HG02973 (cell line): ENCODE data around the gene SLC6A7.

Experiments
- ATAC-seq: cut with Tn5 transposase; IDR thresholded peaks from one replicate; pipeline ENCODE4 v1.9.1; 2021; ENCODE audit warnings: moderate library complexity; ENCODE audit not compliant: unreplicated experiment

The SLC6A7 gene

DNA sequence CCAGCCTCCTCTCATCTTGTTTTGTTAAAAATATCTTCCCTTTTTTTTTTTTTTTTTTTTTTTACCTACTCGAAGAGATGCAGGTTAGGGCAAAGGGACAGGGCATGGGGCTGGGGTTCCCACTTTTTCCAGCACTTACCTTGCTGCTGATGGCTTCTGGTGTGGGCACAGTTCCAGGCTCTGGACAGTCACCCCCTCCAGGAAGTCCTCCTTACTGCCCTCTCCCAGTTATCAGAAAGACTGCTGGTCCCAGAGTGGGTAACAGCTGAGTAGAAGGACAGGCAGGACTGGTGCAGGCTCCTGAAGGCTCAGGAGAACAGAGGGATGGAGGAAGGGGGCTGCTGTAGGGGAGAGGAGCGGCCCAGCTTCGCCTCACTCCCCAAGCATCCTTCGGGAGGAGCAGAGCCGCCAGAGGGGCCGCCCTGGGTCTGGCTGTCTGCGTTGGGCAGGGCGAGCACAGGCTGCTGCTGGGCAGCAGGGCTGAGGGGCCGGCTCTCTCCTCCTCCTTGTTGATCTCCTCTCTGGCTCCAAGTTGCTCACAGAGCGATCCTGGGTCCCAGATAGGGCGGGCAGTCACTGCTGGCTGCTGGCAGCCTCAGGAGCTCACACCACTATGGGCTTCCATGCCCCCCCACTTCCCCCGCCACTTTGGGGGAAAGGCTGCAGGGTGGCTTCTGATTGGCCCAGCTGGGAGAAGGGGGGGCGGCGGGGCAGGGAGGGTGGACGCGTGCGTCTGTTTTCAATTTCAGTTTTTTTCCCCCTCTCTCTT lies 34.4 kb upstream of the SLC6A7 start, which contains the start of gene PDGFRB:
Gene PDGFRB (minus strand): TSS at position 588 of the 769 bp plus-strand sequence. CDS start 18,798 bp downstream, outside the sequence.
- no peak for ATAC-seq

DNA sequence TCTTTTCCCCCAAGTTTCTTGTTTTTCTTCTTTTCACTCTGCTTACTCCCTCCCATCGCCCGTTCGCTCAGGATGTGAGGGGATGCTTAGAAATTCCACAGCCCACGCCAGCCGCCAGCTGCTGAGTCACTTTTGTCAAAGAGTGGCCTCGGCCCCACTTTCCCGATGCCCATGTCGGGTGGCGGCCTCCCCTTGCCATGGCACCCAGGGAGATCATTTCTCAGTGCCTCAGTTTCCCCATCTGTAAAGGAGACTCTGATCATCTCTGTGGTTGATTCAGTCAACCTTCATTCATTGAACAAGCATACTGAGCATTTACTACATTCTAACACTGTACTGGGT lies 33.9 kb upstream of the SLC6A7 start:
- ATAC-seq: no peak

DNA sequence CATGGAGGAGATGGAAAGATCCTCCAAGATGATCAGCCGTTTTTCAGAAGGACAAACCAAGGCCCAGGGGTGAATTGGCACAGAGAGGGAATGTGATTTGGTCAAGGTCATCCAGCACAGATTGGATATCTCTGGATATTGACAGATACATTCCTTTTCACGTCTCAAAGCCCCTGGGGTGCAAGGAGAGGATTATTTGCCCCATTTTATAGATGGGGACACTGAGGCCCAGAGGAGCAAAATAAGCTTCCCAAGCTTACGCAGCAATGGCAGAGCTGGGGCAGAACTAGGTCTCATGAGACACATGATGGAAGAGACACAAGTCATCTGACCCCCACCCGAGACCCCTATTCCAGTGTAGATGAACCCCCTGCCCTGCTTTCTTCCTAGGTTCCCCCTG lies 33.3 kb upstream of the SLC6A7 start:
- no peak for ATAC-seq

DNA sequence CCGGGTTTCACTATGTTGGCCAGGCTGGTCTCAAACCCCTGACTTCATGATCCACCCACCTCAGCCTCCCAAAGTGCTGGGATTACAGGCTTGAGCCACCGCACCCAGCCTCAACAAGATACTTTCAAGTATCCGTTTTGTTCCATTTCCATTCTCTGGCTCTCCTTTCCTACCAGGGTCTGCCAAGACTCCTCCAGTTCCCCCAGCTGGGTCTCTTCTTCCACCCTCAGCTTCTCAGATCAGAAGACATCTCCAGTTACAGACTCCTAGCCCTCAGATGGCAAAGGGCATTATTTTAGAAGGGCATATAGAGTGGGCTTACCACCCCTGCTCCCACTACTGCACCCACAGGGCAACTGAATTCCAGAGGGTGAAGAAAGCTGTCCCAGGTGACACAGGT lies 32.7 kb upstream of the SLC6A7 start:
- ATAC-seq: no peak

DNA sequence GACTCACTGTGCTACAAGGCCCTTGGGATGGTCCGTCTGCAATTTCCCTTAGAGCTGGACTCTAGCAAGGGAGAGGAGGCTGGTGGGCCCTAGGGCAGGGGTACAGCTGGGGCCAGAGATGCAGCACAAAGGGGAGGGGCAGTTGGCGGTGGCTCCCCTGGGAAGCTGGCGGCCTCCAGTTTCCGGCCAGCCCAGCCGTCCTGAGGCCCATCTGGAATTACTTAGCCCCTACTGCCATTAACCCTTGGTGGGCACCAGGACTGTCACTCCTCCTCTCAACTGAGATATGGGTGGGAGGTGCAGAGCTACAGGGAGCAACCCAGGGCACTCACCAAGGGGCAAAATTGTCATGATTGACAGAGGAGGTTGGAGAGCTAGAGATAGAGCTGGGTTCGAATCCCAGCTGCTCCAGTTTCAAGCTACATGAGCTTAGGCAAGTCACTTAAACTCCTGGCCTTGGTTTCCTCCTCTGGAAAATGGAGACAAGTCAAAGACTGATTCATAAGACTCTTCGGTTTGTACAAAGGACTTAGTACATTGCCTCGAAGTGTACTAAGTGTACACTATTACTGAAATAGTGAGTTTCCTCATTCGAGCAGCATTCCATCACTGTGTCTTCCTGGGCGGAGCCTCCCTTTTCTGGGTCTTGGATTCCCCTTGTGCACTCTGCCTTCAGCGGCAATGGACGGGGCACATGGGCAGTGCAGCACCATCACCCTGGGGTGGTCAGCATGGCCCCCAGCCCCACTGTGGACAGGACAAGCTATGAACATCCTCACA lies 31.5 kb upstream of the SLC6A7 start:
- no peak for ATAC-seq

DNA sequence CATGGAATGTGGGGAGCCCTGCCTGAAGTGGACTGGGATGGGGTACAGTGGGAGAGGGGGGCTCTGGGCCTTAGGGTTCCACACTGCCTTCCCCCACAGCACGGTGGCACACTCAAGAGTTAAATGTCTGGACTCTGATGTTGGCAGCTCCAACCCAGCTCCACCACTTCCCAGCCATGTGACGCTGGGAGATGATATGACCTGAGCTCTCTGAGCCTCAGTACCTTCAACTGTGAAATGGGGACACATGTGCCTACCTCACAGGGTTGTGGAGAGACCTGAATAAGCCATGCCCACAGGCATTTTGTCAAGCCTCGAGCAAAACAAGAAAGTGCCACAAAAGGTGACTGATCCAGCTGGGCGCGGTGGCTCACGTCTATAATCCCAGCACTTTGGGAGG lies 30.8 kb upstream of the SLC6A7 start:
- no peak for ATAC-seq

DNA sequence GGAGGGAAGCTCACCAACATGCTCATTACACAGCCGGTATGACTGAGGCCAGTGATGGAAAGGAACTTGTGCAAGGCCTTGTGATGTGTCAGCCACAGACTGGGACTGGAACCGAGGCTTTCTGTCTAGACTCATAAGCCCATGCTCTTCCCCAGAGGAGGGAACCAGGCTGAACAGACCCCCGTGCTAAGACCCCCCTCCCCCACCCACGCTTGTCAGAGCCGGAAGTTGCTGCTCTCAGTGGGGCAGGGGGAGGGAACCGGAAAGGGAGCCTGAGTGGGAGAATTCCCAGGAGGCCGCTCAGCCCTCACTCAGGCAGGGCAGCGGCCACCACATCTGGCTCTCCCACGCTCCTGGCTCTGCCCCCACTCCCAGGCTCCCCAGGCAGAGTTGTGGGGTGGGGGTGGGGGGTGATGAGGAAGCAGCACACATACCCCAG lies 30.1 kb upstream of the SLC6A7 start:
- ATAC-seq: no peak

DNA sequence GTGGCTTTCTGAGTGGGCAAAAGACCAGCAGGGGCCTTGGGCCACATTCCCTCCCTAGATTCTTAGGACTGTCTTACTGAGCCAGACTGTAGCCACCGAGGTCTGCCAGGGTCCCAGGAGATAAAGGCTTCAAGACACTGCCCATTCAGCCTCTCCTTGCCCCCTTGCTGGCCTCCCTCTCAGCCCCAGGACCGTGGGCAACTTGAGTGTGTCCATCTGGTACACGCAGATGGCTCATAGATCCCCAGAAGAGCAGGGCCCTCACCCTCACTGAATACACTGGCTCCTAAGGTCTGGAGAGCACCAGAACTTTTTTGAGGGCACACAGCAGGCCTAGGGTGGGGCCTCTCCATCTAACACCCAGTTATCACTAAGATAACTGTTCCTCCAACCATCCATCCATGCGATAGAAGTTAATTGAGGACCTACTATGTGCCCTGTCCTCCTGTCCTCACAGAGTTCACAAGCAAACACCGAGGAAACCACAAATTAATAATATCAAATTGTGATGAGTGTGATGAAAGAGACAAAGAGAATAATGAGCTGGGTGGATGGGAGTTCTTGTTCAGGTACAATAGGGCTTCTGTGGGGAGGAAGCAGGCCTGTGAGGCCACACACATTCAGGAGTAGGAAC lies 29.3 kb upstream of the SLC6A7 start:
- no peak for ATAC-seq

DNA sequence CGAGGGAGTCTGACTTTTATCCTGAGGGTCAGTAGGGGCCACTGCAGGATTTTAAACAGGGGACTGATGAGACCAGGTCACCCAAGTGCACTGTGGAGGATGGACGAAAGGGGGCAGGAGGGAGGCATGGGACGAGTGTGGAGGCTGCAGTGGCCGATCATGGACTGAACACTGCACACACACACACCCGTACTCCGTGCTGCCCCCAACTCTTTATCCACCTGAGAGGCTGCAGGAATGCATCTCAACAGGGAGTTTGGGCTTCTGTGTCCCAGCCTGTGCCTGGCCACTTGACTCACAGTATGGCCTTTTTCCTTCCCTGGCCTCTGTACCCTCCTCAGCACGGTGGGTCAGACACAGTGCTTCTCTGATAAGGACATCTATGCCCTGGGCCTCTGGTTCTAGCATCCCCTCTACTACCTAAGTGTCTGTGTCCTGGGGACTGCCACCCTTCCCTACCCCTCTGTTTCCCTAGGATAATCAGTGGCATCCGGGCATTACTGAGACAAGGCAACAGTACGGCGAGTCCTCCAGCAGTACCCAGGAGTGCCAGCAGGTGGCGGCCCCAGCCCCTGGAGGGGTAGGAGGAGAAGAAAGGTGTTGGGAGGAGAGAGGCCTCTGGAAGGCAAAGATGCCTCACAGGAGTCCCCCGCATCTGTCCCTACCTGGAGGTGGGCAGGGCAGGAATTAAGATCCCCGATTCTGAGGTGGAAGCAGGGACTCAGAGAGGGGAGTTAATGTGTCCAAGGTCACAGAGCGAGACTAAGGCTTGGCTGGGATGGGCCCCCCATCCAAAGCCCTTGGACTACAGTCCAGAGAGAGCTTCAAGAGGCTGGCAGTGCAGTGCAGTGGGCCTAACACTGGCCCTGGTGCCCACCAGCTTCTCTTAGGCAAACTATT lies 28.4 kb upstream of the SLC6A7 start:
- ATAC-seq: peak; percentile 65

DNA sequence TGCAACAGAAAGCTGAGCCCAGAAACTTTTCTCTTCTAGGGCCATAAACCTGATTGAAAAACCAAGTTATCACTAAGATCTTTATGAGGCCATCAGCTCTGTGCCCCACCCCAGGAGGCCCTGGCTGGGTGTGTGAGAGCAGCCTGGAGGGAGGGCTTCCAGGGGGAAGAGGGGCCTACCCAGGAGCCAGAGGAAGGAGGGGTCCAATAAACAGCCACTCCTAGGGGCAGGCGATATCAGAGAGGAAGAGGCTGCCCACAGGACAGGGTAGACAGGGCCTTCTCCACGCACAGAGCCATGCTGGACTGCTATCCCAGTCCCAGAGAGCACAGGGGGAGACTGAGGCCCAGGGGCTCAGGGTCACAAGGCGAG lies 27.7 kb upstream of the SLC6A7 start:
- no peak for ATAC-seq

DNA sequence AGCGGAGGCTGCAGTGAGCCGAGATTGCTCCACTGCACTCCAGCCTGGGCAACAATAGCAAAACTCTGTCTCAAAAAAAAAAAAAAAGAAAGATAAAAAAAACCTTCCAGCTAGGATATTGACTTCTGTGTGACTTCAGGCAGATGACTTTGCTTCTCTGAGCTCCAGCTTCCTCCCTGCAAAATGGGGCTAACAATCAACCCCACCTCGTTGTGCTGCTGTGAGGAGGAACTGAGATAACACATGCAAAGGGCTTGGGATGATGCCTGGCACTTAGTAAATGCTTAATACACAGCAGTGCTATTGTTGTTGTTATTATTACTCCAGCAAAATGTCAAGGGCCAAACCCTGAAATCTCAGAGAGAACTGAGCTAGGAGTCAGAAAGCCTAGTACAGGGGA lies 26.8 kb upstream of the SLC6A7 start:
- ATAC-seq: no peak

DNA sequence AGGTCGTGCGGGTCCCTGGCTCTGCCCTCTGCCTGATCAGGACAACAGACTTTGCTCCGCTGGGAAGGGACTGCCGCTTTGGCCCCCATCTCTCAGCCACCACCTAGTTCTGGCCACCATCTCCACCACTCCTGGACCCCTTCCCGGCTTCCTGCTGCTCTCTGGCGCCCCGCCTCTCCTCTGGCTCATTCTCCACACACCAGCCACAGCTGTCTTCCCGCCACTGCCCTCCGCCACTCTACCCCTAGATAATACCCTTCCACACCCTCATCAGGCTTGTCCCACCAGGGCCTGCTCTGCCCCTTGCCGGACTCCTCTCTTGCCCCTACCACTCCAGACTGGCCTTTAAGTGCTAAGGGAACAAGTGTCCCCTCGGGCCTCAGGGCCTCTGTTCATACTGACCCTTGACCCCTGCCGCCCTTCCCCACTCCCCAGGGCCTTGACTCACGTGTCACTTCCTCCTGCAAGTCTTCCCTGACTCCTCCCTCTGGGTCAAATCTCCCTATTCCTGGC lies 26.3 kb upstream of the SLC6A7 start:
- ATAC-seq: no peak

DNA sequence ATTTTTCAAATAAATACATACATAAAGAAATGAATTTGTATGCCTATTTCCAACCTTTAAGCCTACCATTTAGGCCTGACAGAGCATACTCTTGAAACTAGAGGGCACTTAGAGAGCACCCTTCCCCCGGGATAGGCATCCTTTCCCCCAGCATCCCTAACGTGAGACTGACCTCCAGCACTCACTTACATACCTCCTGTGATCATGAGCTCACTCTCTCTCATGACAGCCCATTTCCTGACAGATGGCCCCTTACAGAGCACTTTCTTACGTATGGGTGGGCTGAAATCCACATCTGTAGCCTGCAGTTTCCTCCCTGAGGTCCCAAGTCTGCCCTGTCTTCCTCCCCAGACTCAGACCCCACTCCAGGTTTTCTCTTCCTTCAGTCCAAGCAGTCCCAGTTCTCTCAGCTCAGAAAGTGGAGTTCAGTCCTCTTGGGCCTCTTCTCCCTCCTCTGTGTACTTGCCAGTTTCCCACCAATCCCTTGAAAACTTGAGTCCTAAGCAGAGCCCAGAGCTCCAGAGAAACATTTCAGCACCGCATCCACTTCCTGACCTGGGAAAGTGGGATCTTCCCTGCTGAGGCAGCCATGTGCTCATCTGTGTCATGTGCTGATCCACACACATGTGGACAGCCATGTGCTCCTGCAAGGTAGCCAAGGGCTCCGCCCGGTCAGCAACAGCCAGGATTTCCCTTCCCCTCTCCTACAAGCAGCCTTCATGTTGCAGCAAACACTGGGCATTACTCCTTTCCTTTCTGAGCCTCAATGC lies 25.5 kb upstream of the SLC6A7 start:
- ATAC-seq: no peak

DNA sequence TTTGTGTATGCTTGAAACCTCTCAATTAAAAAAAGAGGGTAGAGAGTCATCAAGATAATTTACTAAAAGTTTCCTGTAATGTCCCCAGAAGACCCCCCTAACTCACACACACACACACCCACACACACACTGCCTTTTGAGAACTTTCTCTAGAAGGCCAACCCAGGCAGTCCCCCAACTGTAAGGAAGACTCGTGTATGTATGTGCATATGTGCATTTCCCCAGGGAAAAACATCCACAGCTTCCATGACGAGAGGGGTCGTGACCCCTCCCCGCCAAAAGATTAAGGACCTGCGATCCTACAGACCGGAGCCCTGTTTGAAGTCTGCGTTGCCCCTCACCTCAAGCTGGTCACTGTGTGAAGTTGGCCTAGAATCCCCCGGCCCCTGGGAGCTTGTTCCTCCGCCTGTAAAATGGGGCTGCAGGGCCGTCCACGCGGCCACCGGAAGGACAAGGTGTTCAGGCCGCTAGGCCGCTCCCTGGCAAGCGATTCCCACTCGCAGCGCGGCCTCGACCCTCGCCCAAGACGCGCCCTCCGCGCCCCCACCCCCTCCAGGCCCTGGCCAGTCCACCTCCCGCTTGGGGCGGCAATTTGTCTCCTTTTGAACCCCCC lies 23.7 kb upstream of the SLC6A7 start:
- no peak for ATAC-seq

DNA sequence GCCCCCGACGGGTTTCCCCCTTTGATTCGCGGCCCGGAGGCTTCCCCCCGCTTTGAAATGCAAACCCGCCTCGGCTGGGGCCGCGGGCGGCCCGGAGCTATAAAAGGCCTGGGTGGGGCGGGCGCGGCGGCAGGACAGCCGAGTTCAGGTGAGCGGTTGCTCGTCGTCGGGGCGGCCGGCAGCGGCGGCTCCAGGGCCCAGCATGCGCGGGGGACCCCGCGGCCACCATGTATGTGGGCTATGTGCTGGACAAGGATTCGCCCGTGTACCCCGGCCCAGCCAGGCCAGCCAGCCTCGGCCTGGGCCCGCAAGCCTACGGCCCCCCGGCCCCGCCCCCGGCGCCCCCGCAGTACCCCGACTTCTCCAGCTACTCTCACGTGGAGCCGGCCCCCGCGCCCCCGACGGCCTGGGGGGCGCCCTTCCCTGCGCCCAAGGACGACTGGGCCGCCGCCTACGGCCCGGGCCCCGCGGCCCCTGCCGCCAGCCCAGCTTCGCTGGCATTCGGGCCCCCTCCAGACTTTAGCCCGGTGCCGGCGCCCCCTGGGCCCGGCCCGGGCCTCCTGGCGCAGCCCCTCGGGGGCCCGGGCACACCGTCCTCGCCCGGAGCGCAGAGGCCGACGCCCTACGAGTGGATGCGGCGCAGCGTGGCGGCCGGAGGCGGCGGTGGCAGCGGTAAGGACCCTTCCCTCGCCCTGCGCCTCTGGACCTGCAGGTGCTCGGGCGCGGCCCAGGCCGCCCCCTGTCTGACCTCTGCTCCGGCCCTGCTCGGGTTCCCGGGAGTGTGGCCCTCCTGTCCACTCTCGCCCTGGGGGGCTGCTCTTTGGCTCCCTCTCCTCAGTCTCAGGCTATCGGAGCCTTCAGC lies 23.0 kb upstream of the SLC6A7 start, which contains the start of gene CDX1:
Gene CDX1 (plus strand): TSS at position 129 of the 862 bp plus-strand sequence. CDS start 99 bp downstream, at position 228.
- no peak for ATAC-seq

DNA sequence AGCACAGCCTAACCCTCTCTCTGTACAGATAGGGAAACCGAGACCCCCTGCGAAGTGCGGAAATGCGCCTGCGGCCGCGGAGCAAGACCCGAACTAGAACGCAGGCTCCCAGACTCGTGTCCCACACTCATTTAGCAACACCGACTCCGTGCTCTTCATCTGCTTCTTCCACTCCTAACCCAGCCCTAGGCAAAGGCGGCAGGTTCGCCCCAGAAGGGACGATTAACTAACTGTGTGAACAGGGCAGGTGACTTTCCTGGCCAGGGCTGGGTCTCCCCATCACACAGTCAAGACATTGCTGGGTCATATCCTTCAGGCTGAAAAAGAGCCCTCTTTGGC lies 22.4 kb upstream of the SLC6A7 start:
- ATAC-seq: no peak

DNA sequence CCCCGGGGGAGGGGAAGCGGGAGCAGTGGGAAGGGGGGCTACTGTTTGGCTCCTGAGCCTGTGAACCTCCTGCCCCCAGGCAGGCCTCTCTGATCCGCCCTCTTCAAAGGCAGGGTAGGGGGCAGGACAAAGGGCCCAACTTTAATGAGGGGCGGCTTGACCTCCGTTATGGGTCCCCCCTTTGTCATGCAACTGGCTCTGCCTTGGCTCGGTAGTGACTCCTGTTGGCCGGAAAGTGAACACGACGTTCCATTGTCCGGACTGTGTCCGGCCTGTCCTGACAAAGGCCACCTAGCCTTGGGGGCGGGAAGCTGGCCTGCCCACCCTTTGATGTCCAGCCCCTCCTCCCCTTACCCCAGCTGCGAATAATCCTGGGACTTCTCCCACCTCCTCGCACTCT lies 22.0 kb upstream of the SLC6A7 start:
- no peak for ATAC-seq

DNA sequence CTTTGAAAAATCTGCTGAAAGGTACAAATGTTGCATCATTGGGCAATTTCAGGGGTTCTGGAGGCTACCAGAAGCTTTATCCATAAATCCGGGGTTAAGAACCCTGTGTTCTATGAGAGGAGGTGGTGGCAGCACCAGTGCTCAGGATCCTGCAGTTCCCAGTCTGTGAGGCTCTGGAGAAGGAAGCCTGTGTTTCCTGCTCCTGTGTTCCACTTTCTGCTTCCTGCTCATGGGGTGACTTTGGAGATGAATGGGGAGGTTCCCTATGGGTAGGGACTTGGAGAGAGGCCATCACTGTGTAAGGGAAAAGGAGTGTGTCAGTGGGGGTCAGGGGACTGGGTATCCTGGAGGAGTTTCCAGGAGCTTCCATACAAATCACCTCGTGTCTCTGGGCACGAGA lies 21.0 kb upstream of the SLC6A7 start:
- ATAC-seq: no peak

DNA sequence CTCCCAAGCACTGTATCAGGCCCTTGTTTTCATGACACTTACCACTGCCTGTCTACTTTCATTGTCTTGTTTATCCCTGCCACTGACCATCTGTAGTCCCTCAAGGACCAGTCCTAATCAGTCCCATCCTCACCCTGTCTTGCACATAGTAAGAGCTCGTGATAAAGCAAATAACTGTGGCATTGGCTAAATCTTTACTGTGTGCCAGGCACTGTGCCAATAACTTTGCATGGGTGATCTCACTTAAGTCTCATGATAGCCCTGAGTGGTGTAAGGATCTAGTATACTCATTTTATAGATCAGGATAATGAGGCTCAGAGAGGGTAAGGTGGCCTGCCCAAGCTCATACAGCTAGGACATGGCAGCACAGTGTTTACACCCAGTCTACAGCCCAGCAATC lies 17.7 kb upstream of the SLC6A7 start:
- no peak for ATAC-seq
